Measurements from ENCODE around the gene HDAC9. TPM values are rescaled to one million over a fixed set of nuclear protein-coding genes. Genes with fewer than 3 reads are reported as not detected.

HDAC9 gene
- total RNA-seq, 1 experiment from 2014 or later, result 159 TPM

DNA sequence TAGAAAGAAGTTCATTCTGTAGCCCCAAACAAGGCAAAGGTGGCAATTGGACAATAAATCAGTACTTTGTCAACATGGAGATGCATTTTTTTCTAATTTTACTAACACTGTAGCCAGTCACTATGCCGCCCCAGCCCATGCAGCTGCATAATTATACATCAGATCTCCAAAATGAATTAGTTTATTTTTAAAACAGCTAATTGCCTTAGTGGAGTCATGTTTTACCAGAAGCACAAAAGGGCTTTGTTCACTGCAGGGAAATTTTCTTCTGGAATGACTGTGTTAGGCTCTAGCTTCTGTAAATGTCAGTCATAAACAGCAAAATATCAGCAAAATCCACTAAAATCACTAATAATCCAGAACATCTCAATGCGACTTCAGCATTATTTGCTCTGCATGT lies 20.1 kb upstream of the HDAC9 start:
- H3K4me1 Mint-ChIP-seq (ENCODE audit: low read depth, unreplicated experiment), result peaks cover 14% of the 10 kb centered on the region
- DNase-seq, result no peak
- no peak overlapping the region for H3K4me3 Mint-ChIP-seq (ENCODE audit: low read depth, unreplicated experiment)
- no peak overlapping the region for H3K27ac Mint-ChIP-seq (ENCODE audit: unreplicated experiment)
- H3K36me3 Mint-ChIP-seq (ENCODE audit: insufficient read depth, unreplicated experiment), result no peaks in the 10 kb centered on the region
- no TSS peak for BruUV-seq (replicated peaks)
- TF ChIP-seq, protein P1, sequence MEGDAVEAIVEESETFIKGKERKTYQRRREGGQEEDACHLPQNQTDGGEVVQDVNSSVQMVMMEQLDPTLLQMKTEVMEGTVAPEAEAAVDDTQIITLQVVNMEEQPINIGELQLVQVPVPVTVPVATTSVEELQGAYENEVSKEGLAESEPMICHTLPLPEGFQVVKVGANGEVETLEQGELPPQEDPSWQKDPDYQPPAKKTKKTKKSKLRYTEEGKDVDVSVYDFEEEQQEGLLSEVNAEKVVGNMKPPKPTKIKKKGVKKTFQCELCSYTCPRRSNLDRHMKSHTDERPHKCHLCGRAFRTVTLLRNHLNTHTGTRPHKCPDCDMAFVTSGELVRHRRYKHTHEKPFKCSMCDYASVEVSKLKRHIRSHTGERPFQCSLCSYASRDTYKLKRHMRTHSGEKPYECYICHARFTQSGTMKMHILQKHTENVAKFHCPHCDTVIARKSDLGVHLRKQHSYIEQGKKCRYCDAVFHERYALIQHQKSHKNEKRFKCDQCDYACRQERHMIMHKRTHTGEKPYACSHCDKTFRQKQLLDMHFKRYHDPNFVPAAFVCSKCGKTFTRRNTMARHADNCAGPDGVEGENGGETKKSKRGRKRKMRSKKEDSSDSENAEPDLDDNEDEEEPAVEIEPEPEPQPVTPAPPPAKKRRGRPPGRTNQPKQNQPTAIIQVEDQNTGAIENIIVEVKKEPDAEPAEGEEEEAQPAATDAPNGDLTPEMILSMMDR (IDR thresholded peaks at IDR 0.05; ENCODE audit: unreplicated experiment), result no peak
- intact Hi-C loops (cut with micrococcal nuclease; ENCODE audit: unreplicated experiment), result no loop called here
- H3K27me3 Mint-ChIP-seq (ENCODE audit: unreplicated experiment), result no peaks in the 10 kb centered on the region
- H3K9me3 Mint-ChIP-seq (ENCODE audit: low read depth, unreplicated experiment), result no peaks in the 10 kb centered on the region
- CTCF ChIA-PET, result interaction anchor here (0.9 kb wide), 1 partner anchor 38 kb away, joined by 3 read pairs; no protein-coding TSS in a partner anchor

DNA sequence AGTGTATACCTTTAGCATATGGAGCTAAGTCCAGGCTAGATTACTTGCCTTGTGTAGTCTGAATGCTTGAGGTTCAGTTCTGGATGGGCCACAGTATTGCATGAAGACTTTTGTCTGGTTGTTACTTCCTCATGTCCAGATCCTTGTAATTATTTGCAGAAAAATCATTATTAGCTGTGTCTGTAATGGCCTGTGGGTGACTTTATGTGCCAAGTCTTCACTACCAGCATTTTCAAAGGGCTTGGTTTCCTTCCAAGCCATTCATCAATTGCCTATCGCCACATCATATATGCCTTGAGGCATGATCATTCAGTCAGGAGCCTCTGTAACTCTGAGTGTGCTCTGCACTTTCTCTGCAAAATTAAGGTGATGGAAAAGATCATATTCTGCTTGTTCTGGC lies 13.8 kb upstream of the HDAC9 start:
- TF ChIP-seq, protein P1 (IDR thresholded peaks at IDR 0.05; ENCODE audit: unreplicated experiment), result no peak
- peak overlapping the region; percentile 5 for H3K27ac Mint-ChIP-seq (ENCODE audit: unreplicated experiment)
- intact Hi-C loops (cut with micrococcal nuclease; ENCODE audit: unreplicated experiment), result loop anchor here (2.0 kb wide), 1 partner anchor 23 kb away; no protein-coding TSS in a partner anchor
- H3K4me3 Mint-ChIP-seq (ENCODE audit: low read depth, unreplicated experiment), result no peak overlapping the region
- no peaks in the 10 kb centered on the region for H3K9me3 Mint-ChIP-seq (ENCODE audit: low read depth, unreplicated experiment)
- no TSS peak for BruUV-seq (replicated peaks)
- CTCF ChIA-PET, result interaction anchor here (0.9 to 1.7 kb wide), 6 partner anchors 14 to 129 kb away, joined by 3 to 6 read pairs (median 4); partner anchors contain the start of gene HDAC9
- H3K36me3 Mint-ChIP-seq (ENCODE audit: insufficient read depth, unreplicated experiment), result no peaks in the 10 kb centered on the region
- H3K27me3 Mint-ChIP-seq (ENCODE audit: unreplicated experiment), result no peaks in the 10 kb centered on the region
- no peak for DNase-seq
- H3K4me1 Mint-ChIP-seq (ENCODE audit: low read depth, unreplicated experiment), result peaks cover 19% of the 10 kb centered on the region

DNA sequence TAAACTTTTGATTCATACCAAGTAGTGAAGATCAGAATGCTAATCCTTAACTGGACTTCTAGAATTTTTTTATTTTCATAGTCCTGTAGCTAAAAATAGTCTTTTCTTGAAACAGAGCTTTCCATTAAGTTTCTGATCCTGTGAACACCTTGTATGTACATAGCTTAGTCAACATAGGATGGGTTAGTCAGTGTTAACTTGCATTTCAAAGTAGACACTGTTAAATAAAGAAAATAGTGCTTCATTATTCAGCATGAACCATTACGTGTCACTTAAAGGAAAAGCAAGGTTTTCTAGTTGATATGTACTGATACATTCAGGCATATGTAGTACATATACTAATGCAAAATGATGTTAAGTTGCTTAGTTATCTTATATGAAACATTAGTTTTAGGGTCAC lies 7.5 kb upstream of the HDAC9 start:
- Mint-ChIP-seq H3K27ac (ENCODE audit: unreplicated experiment) (no peak overlapping the region), H3K4me3 (ENCODE audit: low read depth, unreplicated experiment) (no peak overlapping the region), H3K4me1 (ENCODE audit: low read depth, unreplicated experiment) (no peaks in the 10 kb centered on the region), H3K9me3 (ENCODE audit: low read depth, unreplicated experiment) (no peaks in the 10 kb centered on the region), H3K36me3 (ENCODE audit: insufficient read depth, unreplicated experiment) (no peaks in the 10 kb centered on the region), H3K27me3 (ENCODE audit: unreplicated experiment) (no peaks in the 10 kb centered on the region)
- BruUV-seq (replicated peaks), result no TSS peak
- no peak for DNase-seq
- TF ChIP-seq, protein P1 (IDR thresholded peaks at IDR 0.05; ENCODE audit: unreplicated experiment), result no peak
- CTCF ChIA-PET, result interaction anchor here (1.0 to 1.8 kb wide), 5 partner anchors 8 to 1978 kb away, joined by 3 to 4 read pairs (median 3); no protein-coding TSS in a partner anchor
- intact Hi-C loops (cut with micrococcal nuclease; ENCODE audit: unreplicated experiment), result no loop called here

DNA sequence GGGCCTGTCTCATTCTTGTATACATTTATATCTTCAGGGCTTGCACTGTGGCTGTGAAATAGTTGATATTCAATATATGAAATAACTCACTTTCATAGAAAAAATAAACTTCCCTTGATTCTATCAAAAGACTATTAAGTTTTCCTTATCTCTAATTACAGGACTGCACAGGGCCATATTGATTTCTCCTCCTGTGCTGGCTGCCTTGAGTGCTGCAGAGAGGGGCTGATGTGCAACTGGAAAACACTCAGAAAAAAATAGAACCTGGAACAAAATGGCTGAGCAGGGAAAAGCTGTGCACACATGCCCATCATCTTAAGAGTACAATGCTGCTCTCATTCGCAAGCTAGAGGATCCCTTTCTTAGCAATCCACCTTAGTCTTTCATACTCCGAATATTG lies 5.9 kb upstream of the HDAC9 start:
- TF ChIP-seq, protein P1 (IDR thresholded peaks at IDR 0.05; ENCODE audit: unreplicated experiment), result no peak
- no peak overlapping the region for H3K27ac Mint-ChIP-seq (ENCODE audit: unreplicated experiment)
- no peaks in the 10 kb centered on the region for H3K27me3 Mint-ChIP-seq (ENCODE audit: unreplicated experiment)
- intact Hi-C loops (cut with micrococcal nuclease; ENCODE audit: unreplicated experiment), result no loop called here
- BruUV-seq (replicated peaks), result no TSS peak
- no peak overlapping the region for H3K4me3 Mint-ChIP-seq (ENCODE audit: low read depth, unreplicated experiment)
- H3K4me1 Mint-ChIP-seq (ENCODE audit: low read depth, unreplicated experiment), result no peaks in the 10 kb centered on the region
- no peaks in the 10 kb centered on the region for H3K9me3 Mint-ChIP-seq (ENCODE audit: low read depth, unreplicated experiment)
- no peaks in the 10 kb centered on the region for H3K36me3 Mint-ChIP-seq (ENCODE audit: insufficient read depth, unreplicated experiment)
- CTCF ChIA-PET, result interaction anchor here (1.2 kb wide), 1 partner anchor 9 kb away, joined by 7 read pairs; no protein-coding TSS in a partner anchor
- DNase-seq, result no peak

All from Calu3 (cell line).